Stimulated activated CD4-positive, alpha-beta T cell treated with anti-CD3 and anti-CD28 coated beads, Interleukin-2, amount 100 ng/mL, for 48 hours (primary cell): ENCODE results near the gene NXPH3.
"Not testable (repeated sequence)": the region's sequence is repeated elsewhere in the genome, so short reads cannot be mapped to it uniquely, and the experiment has no call there.

ENCODE experiments used
- DNase-seq, 2 donors: peaks; one replicate each; pipeline ENCODE4 v3.0.0-alpha.2; 2020

NXPH3 gene

DNA sequence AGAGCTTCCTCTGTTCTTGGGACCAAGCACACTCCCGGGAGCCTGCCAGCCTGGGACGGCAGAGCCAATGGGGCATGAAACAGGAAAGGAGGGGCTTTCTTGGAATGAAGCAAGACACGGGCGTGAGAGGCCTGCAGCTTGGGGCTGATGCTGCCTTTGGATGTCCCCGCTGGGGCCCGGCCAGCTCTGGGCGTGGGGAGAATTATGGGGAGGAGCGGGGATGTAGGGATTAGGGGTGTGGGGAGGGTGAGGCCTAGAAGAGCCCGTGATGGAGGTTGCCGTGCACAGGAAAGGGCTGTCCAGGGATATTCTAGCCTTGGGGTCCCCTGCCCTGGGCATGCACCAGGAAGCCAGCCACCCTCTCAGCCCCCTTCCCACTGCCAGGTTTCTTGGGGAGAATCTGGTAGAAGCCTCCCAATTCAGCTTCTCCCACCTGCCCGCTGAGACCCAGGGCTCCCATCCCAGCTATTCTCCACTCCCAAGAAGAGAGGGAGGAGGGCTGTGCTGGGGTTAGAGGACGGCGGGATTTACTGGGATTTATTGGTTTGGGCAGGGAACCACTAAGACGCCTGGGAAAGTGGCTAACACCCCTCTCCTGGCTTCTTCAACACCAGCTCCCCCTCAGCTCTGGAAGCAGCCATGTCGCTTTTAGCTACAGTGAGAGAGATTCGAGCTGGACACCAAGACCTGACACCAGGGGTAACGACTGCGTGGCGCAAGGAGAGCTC is 20.0 kb upstream of the NXPH3 start:
- DNase-seq: no peak

DNA sequence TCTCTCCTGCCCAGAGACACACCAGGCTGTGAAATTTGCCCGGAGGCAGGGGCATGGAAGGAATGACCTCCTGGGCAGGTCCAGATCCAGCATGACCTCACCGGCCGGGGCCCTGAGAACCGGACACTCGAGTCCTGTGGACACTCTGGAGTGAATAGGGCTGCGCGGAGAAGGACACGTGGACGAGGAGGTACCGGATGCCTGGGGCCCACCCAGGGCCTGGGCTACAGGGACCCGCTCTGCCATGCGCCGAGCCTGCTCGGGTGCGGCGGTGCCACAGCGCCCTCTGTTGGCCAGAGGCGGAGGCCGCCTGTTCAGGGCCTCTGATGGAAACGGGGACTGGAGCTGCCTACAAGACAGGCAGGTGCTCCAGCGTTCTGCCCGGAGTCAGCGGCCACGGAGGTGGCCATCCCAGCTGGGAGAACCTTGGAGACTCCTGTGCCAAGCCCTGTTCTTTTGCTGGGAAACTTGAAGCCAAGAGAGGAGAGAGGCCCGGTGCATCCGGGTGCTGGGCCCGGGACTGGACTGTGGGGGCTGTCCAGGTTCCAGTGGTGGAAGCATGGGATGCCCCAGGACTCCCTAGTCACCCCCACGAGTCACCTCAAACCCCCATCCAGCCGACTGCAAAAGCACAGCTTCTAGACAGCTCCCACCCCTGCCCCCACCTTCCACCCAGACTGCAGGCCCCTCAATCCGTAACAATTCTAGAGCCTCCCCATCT is 19.3 kb upstream of the NXPH3 start:
- peak; percentile 85 to 91 for DNase-seq

DNA sequence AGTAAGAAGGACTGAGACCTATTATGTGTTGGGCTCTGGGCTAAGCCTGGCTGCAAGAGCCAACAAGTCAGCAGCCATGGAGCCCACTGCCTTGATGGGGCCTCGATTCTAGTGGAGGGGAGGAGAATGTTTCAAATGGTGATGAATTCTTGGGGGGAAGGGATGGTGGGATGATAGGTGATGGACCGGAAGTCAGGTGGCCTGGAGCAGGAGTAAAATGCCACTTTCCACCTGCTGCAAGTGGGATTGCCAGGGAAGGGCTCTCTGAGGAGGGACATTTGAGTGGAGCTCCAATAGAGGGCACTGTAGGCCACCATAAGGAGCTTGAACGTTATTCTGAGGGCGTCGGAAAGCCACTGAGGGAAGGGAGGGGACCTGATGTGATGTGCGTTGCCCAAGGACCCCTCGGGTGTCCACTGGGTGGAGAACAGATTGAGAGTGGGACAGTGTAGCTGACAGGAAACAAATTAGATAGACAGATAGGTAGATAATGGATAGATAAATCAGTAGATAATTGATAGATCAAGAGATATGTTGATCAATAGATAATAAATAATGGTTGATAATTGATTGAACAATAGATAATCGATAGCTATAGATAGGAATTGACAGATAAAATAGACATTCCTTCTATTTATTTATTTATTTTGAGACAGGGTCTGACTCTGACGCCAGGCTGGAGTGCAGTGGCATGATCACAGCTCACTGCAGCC is 18.2 kb upstream of the NXPH3 start:
- no peak for DNase-seq

DNA sequence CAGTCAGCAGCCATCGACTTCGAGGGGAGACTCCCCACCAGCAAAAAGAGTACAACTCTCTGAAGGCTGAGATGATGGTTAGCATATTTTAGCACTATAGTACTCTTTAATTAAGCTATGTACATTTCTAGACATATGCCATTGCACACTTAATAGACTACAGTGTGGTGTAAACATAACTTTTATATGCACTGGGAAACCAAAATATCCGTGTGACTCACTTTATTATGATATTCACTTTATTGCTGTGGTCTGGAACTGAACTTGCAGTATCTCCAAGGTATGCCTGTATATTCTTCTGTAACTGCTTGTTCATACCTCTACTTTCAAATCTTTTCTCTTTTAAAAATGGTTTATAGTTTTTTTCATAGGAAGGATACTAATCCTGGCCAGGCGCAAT is 11.0 kb upstream of the NXPH3 start:
- DNase-seq: no peak

DNA sequence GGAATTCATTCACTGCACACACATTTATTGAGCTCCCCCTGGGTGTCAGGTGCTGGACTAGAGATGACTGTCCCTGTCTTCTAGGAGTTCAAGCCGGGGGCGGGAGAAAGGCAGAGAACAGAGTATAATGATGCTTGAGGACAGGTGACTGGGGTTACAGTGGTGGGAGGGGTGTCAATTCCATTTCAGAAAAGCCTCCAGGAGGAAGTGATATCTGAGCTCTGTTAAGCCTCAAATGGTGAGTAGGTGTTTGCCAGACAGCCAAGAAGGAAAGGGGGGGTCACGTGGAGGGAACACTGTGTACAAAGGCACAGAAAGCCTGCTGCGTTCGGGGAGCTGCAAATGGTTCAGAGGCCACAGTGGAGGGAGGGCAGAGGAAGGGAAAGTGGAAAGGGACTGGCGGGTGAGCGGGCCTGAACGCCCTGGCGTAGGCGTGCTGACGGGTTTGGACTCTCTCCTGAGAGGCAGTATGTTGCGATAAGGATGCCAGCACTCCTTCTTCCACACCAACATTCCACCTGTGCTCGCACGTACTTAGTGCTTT is 9.7 kb upstream of the NXPH3 start:
- DNase-seq: no peak

DNA sequence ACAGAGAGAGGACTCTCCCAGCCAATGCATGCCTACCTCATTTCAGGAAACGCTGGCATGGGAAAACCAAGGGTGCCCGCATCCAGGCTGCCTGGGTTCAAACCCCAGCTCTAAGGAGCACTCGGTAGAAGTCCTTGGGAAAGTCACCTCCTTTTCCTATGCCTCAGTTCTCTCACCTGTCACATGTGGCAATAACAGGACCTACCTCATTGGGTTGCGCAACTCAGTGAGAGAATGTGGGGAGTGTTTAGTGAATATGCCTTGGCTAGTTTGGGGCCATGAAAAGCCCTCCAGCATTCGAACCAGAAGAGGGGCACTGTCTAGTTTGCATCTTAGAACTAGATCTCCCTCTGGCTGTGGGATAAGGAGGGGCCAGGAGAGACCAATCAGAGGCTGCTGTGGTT is 9.0 kb upstream of the NXPH3 start:
- DNase-seq: no peak

DNA sequence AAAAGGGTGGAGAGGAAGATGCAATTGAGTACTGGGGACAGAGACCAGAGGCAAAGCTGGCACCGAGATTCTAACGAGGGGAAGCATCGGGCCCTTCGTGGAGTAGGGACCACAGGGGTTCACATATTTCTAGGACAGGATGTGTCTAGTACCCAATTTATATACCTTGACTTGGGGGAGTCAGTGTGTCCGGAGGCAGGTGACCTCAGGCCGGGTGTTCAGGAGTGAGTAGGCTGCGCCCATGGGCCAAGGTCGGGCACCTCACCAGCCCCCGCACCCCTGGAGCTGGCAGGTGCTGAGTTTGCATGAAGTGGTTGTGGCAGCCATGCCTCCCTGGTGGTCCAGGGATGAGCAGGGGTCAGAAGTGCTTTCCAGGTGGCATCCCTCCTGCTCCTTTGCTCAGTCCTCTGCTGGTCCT is 8.6 kb upstream of the NXPH3 start:
- no peak for DNase-seq

DNA sequence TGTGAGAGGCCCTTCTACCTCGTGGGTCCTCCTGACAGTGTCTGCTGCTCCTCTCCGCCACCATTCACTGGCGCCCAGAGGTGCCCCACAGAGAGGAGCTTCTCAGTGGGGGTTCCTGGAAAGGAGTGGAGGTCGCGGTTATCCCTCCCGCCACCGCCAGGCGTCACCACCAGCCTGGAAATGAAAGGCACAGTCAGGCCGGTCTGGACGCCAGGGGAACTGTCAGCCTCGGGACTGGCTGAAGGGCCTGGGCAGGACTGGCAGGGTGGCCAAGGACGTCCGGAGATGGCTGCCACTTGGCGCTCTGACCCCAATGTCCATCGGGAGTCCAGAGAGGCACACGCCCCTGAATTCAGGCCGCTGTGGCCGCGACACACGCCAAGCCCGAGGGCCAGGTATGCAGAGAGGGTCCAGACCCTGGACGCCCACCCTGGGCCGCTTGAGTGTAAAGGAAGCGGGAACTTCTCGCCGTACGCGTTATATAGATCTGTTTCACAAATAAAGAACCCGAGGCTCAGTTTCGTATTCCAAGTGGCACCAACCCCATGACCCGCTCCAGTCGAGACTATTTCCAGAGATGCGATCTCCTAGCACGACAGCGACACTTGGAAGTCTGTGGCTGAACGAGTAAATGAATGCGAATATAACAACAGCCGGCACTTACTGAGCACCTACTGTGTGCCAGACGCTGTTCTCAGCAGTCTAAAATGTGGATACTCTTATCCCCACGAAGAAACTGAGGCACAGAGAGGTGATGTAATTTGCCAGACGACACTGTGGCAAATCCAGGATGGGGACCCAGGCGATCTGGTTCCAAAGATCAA is 7.6 kb upstream of the NXPH3 start:
- peak; percentile 89 to 91 for DNase-seq

DNA sequence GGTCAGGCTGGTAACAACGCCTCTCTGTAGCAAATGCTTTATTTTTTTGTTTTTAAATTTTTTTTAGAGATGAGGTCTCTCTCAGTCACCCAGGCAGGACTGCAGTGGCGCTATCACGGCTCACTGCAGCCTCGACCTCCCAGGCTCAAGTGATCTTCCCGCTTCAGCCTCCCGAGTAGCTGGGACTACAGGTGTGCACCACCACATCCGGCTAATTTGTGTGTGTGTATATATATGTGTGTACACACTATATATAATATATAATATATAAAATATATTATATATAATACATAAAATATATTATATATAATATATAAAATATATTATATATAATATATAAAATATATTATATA is 7.0 kb upstream of the NXPH3 start:
- DNase-seq: not testable (repeated sequence)

DNA sequence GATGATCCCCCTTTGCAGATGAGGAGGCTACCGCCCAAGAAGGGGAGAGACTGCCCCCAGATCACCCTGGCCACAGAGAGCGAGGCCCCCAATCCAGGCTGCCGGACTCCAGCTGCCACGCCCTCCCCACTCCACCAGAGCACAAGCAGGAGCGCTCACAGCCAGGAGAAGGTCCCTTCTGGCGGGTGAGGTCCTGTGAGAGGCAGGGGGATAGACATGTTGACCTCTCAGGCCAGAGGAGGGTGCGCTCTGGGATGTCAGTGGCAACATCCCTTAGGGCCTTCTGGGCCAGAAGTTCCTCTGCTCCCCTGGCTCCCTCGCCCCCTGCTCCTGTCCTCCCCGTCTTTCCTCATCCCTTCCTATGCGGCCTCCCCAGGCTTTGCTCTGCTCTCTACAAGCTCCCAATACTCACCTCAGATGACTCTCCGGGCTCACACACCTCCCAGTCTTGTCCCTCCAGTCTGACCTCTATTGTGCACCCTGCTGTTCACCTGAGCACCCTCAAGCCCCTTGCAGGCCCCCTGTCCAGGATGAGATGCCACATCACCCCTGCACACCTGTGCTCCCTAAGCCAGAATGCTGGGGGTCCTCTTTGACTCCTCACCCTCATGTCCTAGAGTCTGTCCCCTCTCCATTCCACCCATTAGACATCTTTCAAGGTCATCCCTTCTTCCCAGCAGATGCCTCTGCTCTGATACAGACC is 5.0 kb upstream of the NXPH3 start:
- DNase-seq: no peak

DNA sequence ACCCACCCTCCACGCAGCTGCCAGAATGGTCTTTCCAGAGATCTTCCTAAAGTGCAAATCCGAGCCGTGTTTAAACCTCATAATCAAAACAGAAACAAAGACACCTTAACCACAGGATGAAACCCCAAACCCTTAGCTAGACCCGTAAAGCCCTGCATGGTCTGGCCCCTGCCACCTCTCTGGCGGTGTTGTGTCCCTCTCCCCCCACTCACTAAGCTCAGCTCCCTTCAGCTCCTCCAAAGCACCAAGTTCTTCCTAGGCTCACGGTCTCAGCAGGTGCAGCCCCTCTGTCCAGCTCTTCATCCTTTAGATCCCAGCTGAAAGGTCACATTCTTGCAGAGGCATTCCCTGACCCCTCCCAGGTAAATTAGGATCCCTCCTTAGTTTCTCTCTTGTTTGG is 4.4 kb upstream of the NXPH3 start:
- DNase-seq: no peak

DNA sequence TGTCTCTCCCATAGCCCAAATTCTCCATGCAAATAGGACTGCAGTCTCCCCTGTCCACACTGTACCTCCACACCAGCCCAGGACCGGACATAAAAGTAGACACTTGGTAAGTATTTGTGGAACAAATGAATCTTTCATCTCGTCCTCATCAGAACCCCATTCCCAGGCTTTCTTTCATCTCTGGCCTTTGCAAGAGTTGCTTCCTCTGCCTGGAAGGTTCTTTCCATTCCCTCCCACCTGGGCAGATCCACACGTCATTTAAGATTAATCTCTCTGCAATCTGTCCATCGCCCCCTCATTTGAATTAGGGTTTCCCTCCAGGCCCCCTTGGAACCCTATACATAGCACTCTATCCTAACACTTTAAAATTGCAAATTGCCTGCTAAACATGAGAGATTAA is 3.9 kb upstream of the NXPH3 start:
- no peak for DNase-seq

DNA sequence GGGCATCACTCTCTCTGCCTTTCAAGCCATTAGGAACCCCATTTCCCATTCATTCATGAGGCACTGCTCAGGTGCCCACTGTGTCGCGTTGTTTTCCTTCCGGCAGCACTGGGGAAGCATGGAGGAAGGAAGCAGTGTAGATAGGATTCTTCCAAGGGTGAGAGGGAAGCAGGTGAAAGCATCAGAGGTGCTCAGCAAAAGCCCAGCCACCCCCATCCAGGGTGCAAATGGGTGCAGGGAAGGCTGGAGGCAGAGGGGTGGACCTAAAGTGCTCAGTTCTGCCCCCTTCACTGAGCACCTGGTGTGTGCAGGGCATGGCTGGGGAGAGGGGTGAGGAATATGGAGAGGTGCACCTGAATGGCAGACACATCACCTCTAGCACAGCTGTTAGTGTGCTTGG is 3.4 kb upstream of the NXPH3 start:
- no peak for DNase-seq

DNA sequence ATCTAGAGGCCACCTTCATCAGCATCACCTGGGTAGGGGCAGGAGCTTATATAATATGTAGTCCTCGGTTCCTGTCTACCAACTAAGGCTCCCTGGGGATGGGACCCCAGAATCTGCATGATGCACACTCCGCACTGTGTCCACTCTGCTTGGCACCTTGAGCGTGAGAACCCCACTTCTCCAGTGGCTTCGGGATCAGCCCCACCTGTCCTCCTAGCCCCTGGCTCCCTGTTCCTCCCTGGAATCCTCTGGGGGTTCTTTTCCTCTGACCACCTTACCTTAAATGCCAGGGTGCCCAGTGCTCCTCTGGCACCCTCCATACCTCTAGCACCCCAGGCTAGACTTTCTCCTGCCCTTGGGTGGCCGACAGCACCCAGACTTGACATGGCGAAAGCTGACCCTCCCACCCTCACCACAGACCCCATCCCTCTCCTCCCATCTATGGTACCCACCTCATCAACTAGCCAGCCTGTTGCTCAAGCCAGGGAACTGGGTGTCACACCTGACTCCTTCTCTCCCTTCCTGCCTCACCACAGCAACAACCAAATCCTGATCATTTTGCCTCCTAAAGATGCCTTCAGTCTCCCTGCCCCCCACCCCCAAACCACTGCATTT is 2.8 kb upstream of the NXPH3 start:
- no peak for DNase-seq

DNA sequence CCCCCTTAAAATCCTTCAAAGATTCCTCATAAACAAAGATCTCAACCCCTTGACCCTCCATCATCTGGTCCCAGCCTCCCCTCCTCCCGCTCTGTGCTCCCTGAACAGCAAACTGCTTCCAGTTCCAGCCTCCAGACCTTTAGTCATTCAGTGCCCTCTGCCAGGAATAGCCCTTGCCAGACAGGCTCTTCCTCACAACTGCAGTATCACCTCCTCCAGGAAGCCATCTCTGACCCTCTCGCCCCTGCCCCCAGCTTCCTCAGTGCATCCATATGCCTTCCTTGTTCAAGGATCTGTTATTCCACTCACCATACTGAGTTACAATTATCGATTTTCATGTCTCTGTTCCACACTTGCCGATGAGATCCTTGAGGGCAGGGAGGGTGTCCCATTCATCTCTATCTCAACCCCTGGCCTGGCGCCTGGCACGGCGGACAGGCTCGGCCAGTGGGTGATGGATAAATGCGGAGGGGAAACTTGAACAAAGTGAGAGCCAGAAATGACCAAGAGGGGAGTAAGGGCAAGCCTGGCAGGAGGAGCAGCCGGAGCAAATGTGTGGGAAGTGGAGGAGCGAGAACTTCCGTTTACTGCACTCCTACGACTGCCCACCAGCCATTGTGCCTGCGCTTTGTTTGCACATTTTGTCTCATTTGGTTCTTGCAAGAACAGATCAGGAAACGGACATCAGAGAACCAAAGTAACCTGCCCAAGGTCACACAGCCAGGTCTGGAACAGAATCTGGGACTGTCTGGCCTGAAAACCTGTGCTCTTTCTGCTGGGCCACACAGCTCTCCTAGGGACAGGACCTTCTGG is 2.0 kb upstream of the NXPH3 start:
- DNase-seq: no peak

DNA sequence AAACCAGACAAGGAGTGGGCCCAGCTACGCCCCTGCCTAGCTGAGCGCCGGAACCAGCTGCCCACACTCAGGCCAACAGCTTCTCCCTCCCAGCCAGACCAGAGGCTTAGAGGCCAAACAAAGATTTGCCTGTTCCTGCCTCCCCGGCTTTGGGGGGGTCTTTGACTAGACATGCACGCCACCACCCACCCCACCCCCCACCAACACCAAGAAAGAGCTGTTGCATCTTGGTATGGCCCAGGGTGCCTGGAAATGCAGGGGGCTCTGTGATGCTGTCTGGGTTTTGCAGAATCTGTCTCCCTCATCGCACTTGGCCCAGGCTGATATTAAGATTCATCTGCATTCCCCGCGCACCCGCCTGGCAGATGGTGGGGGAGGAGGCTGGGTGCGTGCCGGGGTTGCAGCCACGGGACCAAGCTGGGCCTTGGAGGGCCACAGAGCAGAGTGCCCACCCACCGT is 1.3 kb upstream of the NXPH3 start:
- DNase-seq: no peak

DNA sequence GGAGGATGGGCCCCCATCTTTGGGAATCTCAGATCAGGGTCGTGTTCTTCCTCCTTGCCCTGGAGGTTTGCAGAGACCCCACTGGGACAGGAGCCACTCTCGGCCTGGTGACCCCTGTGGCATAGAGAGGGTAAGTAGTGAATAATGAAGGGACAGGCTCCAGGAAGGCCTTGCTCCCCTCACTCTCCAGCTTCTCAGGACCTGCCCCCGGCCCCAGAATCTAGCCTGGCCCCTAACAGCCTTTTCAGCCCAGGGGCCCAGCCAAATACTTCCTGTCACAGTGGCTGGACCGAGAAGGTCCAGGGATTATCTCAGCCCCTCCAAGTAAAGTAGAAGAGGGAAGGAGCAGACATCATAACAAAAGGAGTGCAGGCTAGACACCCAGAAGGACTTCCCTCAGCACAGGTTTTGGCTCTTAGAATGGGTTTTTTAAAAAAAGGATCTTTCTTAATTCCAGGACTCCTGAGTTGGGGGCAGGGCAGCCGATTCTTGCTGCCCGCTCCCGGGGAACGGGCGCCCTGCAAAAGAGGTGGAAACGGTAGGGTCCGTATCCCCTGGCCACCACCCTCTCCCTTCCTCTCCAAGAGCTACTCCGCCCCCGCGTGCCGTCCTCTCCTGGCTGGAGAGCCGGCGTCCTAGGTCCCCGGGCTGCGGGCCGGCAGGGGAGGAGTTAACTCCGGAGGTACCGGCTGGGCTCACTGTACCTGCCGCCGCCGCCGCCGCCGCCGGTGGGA is 559 bp upstream of the NXPH3 start:
- no peak for DNase-seq

DNA sequence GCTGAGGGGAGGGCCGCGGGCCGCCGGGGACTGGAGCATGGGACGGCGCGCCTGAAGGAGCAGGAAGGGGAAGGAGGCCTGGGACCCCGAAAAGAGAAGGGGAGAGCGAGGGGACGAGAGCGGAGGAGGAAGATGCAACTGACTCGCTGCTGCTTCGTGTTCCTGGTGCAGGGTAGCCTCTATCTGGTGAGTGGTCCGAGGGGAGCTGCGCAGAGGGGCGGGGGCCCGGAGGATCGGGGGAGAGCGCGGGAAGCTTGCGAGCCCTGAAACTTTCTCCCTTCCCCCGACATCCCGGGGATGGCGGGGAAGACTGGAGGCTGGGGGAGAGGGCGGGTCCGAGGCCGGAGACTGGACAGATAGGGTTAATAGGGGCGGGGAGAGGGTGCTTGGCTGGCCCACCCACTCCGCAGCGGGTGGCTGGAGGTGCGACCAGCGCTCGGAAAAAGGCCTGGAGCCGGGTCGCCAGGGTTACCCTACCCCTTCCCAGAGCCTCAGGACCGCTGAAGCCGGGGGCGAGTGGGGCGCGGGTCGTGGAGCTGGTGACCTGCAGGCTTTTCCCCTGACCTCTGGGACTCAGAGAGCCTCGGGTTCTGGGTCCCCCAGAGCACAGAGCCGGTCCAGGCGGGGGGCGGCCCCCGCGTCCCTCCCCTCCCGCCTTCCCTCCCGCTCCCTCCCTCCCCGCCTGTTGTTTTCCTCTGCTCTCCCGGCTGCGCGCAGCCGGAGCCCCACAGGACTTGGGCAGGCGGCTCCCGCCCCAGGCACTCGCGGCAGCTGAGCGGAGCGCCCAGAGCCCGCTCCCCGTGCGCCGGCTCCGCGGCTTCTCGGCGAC is 631 bp downstream of the NXPH3 start:
- no peak for DNase-seq
